Inflammatory macrophage treated with lipopolysaccharide for 4 hours (primary cell): ENCODE measurements around the gene TXNL1.

ENCODE experiments used
- DNase-seq: peaks from one replicate; pipeline ENCODE4 v3.0.0-alpha.2; 2020

The TXNL1 gene

DNA sequence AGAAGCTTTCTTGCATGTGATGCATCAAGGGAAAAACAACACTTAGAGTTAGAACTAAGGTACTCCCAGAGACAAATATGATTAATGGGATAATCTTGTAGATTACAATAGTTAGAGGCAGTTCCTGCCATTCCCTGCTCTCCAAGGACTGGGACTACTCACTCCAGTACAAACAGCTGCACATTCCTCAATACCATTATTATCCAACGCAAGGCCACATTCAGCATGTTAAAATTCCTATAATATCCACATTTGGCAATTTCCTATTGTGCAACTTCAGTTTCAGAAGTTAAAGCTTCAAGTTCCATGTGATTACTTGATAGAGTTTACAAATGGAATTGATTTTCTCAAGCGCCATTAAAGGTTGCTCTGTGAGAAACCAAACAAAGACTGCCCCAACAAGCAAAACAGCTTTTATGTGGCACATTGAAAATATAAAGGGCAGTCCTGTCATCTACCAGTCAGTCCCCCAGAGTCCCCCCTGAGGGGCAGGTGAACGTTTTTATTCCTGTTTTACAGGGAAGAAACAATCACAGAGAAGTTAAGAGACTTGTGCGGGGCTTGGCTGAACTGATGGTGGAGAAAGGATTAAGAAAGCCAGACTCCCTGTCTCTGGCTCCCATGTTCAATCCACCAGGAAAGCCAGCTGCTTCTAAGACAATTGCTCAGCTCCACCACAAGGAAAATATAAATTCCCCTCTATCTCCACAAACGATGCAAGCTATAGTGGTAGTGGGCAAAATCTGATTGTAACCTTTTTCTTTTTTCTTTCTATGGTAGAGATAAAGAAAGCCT, 72.6 kb downstream of the TXNL1 start:
- peak; percentile 62 for DNase-seq

DNA sequence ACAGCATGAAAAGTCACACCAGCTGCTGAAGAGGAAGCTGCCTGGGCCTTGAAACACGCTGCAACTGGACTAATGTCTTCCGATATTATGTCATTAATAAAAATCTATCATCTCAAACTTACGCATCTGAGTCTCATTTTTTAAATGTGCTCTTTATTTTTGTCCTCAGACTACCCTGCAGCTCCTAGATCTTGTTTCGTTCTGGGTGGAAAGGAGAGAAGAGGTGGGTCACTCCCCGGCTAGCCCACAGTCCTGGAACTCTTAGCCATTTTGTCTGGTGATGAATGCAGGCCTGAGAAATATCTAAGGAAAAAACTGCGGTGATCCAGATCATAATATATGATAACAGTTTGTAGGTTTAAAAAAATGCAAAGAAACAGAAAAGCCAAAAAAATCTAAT, 73.3 kb downstream of the TXNL1 start:
- DNase-seq, result no peak

DNA sequence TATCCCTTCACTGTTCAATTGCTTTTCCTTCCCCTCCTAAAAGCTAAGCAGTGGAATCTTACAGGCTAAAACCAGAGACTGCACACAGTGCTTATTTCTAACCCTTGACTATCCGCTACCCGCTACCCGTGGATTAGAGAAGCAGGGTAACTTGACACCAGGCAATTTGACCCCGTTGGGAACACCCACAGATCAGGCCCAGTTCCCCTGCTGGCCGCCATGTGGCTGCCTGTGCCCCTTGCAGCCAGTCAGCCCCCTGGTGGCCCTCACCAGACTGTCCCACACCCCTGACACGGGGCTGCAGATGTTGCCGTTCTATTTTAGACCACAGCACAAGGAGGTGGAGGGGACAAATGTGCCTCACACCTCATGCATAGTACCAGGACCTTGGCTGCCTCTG, 74.8 kb downstream of the TXNL1 start:
- no peak for DNase-seq

DNA sequence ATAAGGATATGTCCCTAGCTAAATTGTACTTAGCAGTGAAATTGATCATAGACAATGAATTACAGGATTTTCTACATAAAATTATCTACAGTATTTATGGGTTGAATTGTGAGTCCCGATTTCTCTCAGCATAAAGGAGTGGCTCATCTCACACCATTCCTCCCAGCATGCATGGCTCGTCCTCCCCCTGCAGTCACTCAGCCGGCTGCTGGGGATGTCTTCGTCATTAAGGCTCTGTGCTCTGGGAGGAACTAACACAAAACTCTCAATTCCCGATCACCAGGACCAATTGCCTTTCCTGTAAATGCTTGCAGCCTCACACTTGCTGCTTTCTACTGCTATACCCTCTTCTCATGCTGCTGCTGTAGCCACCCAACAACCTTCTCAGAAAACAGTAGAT, 75.9 kb downstream of the TXNL1 start:
- no peak for DNase-seq

- no peak for DNase-seq
Observed at GRCh38 chr18:56560992-56561391, 77.4 kb downstream of the TXNL1 start.

- DNase-seq, result no peak
Observed at GRCh38 chr18:56559044-56559443, 79.3 kb downstream of the TXNL1 start.

DNA sequence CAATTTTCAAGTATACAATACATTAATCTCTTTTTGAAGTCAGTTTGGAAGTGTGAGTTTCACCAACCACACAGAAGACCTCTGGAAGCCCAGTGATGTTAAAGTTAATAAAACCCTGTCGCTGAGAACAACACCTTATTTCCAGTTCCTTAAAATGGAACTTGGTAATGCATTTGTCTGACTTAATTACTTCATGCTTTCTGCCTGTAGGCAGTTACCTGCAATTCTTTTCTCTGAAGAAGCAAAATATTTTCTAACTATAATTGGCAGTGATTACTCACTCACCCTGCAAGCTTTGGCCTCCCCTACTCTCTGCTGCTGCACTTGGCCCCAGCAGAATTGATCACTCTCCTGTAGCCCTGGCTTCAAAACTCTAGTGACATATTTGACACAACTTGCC, 81.5 kb downstream of the TXNL1 start:
- DNase-seq, result no peak

DNA sequence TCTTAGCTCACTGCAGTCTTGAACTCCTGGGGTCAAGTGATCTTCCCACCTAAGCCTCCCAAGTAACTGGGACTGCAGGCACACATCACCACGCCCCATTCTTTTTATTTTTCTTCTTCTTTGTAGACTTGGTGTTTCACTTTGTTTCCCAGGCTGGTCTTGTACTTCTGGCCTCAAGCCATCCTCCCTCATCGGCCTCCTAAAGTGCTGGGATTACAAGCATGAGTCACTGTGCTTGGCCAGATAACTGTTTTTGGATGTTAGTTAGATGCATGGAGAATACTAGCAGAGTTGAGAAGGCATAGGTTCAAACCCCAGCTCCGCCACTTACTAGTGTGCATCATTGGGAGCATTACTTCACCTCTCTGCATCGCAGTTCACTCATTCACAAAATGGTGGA, 88.3 kb downstream of the TXNL1 start:
- no peak for DNase-seq
